Keratinocyte (primary cell): ENCODE data around the gene TTC28.
"Not testable (repeated sequence)": the region's sequence is repeated elsewhere in the genome, so short reads cannot be mapped to it uniquely, and the experiment has no call there.

Source experiments
- CTCF ChIP-seq, 3 experiments: IDR thresholded peaks in 1 of 3; conservative IDR thresholded peaks in 1 of 3; optimal IDR thresholded peaks in 1 of 3; 2 replicates in 2 of 3; 3 replicates in 1 of 3; pipeline versions ENCODE3 to v1.5.1; 2011; ENCODE audit warnings: low read length in 3 of 3, mild to moderate bottlenecking in 3 of 3, moderate library complexity in 2 of 3, control low read depth in 1 of 3, inconsistent platforms in 1 of 3; ENCODE audit not compliant: insufficient read depth in 2 of 3; ENCODE audit errors: extremely low read depth in 1 of 3
- EZH2 ChIP-seq: IDR thresholded peaks from one replicate; pipeline ENCODE4 v1.6.1; 2012; ENCODE audit warnings: inconsistent platforms, mild to moderate bottlenecking, low read length, moderate library complexity

GRCh38 chr22:28209457-28209856 lies 470.2 kb downstream of the TTC28 start:
- TF ChIP-seq CTCF (optimal IDR thresholded peaks at IDR 0.05 in 1 of 3, IDR thresholded peaks at IDR 0.05 in 1 of 3, conservative IDR thresholded peaks at IDR 0.05 in 1 of 3; ENCODE audit: extremely low read depth in 1 of 3, insufficient read depth in 2 of 3, low read length in 3 of 3); EZH2: not testable (repeated sequence)
